Measurements from ENCODE around the gene SMIM22. TPM values are rescaled to one million over a fixed set of nuclear protein-coding genes. Genes with fewer than 3 reads are reported as not detected.

Gene SMIM22
- total and polyA plus RNA-seq, 2 donors (not counting 3 experiments of a cell fraction or from before 2014, with no cell fraction given), result not detected

DNA sequence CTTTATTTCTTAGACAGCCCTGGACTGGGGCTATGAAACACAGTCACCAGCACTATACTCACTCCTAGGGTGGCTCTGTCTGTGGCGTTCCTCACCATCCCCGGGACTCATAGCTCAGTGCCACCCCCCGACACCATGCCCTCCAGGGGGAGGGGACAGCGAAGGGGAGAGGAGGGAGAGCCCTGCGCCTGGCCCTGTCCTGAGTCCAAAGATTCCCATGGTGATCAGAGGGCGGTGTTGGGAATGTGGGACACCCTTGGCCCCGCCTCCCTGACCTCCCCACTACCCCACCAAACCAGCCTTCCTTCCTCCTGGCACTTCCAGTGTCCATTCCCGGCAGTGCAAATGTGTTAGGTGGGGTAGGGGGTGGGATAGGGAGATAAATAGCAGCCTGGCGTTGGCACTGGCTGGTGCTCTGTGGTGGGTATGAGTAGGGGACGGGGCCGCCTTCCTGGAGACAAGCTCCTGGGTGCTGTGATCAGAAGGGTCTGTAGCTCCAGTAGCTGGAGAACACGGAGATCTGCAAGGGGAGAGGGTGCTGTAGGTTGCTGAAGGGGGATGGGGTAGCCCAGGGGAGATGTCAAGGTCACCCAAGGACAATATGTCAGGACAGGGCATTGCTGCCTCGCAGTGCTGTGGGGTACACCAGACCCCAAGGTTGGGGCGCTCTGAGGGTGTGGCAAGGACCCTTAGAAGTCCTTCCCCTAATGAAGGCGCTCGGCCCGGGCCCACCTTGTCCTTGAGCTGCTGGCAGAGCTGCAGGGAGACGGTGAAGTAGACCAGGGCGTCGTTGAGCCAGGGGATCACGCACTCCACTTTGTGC, 2.0 kb downstream of the SMIM22 start:
- BruUV-seq (replicated peaks), result no TSS peak
- no peak overlapping the region for H3K4me3 ChIP-seq (replicated peaks in 1 of 3; ENCODE audit: insufficient read depth in 1 of 3, low read depth in 1 of 3, low read length in 3 of 3)
- DNase-seq (ENCODE audit: low read depth, low spot score) (no peak), FAIRE-seq (no peak)
- no peaks in the 10 kb centered on the region for H4K20me1 ChIP-seq (replicated peaks; ENCODE audit: control insufficient read depth, extremely low read depth, insufficient read depth, low read length)
- H3K4me1 ChIP-seq (ENCODE audit: control insufficient read depth, extremely low read depth, insufficient read depth, low read length), result peaks cover 3% of the 10 kb centered on the region
- intact Hi-C loops (cut with micrococcal nuclease), result no loop called here
- H2AFZ ChIP-seq (ENCODE audit: low read depth, low read length), result no peak overlapping the region
- no peaks in the 10 kb centered on the region for H3K79me2 ChIP-seq (ENCODE audit: control insufficient read depth, insufficient read depth, low read length)
- H3K36me3 ChIP-seq (ENCODE audit: control insufficient read depth in 2 of 2, extremely low read depth in 1 of 2, insufficient read depth in 2 of 2, low read length in 2 of 2), result no peaks in the 10 kb centered on the region
- ChIA-PET CTCF (no interaction called here), POLR2A (no interaction called here)
- H3K27me3 ChIP-seq (ENCODE audit: control insufficient read depth in 2 of 2, insufficient read depth in 2 of 2, low read length in 2 of 2), result no peaks in the 10 kb centered on the region
- no peak overlapping the region for H3K4me2 ChIP-seq (ENCODE audit: insufficient read depth, low read length)
- dilution Hi-C loops (cut with MboI; ENCODE audit: extremely low pct_ligation_motif_present, low sequenced_read_pairs), result no loop called here
- H3K9me1 ChIP-seq (replicated peaks; ENCODE audit: control insufficient read depth, extremely low read depth, insufficient read depth, low read length), result no peaks in the 10 kb centered on the region
- no peak overlapping the region for H3K27ac ChIP-seq (ENCODE audit: insufficient read depth, low read depth, low read length)
- no peak overlapping the region for H3K9ac ChIP-seq (replicated peaks; ENCODE audit: extremely low read depth, insufficient read depth, low read length)
- TF ChIP-seq, protein P1, sequence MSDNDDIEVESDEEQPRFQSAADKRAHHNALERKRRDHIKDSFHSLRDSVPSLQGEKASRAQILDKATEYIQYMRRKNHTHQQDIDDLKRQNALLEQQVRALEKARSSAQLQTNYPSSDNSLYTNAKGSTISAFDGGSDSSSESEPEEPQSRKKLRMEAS (IDR thresholded peaks at IDR 0.05; ENCODE audit: insufficient read depth, insufficient read length), result no peak
- TF ChIP-seq POLR2A (IDR thresholded peaks at IDR 0.05; ENCODE audit: low read depth, low read length), result no peak
- TF ChIP-seq MYC (IDR thresholded peaks at IDR 0.05; ENCODE audit: low read depth, low read length), result no peak
- TF ChIP-seq FOS (IDR thresholded peaks at IDR 0.05; ENCODE audit: borderline replicate concordance, insufficient read depth, low read length), result no peak
- TF ChIP-seq GATA2 (IDR thresholded peaks at IDR 0.05; ENCODE audit: insufficient read depth, insufficient read length, low read depth, low read length), result no peak
- TF ChIP-seq EZH2 (IDR thresholded peaks at IDR 0.05; ENCODE audit: borderline replicate concordance, low read depth, low read length, severe bottlenecking), result no peak
- TF ChIP-seq POLR2AphosphoS5 (IDR thresholded peaks at IDR 0.05; ENCODE audit: insufficient read depth, low read depth, low read length), result no peak
- TF ChIP-seq, protein P2, sequence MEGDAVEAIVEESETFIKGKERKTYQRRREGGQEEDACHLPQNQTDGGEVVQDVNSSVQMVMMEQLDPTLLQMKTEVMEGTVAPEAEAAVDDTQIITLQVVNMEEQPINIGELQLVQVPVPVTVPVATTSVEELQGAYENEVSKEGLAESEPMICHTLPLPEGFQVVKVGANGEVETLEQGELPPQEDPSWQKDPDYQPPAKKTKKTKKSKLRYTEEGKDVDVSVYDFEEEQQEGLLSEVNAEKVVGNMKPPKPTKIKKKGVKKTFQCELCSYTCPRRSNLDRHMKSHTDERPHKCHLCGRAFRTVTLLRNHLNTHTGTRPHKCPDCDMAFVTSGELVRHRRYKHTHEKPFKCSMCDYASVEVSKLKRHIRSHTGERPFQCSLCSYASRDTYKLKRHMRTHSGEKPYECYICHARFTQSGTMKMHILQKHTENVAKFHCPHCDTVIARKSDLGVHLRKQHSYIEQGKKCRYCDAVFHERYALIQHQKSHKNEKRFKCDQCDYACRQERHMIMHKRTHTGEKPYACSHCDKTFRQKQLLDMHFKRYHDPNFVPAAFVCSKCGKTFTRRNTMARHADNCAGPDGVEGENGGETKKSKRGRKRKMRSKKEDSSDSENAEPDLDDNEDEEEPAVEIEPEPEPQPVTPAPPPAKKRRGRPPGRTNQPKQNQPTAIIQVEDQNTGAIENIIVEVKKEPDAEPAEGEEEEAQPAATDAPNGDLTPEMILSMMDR (IDR thresholded peaks at IDR 0.05; ENCODE audit: extremely low read depth in 1 of 2, insufficient read depth in 1 of 2, low read depth in 1 of 2, low read length in 2 of 2), result no peak
- H3K9me3 ChIP-seq (replicated peaks; ENCODE audit: control insufficient read depth, insufficient read depth, low read length), result no peaks in the 10 kb centered on the region

All from endothelial cell of umbilical vein (primary cell).